GM19043 (cell line): ENCODE data around the gene HIP1R.
"Not testable (repeated sequence)": the region's sequence is repeated elsewhere in the genome, so short reads cannot be mapped to it uniquely, and the experiment has no call there.

ENCODE experiments used
- ATAC-seq: cut with Tn5 transposase; IDR thresholded peaks from one replicate; pipeline ENCODE4 v1.9.1; 2021; ENCODE audit warnings: low read depth; ENCODE audit not compliant: unreplicated experiment

Gene HIP1R

GRCh38 chr12:122889761-122890520, 54.7 kb downstream of the HIP1R start:
- no peak for ATAC-seq

- ATAC-seq = no peak
Observed at GRCh38 chr12:122891661-122892525, 56.6 kb downstream of the HIP1R start.

DNA sequence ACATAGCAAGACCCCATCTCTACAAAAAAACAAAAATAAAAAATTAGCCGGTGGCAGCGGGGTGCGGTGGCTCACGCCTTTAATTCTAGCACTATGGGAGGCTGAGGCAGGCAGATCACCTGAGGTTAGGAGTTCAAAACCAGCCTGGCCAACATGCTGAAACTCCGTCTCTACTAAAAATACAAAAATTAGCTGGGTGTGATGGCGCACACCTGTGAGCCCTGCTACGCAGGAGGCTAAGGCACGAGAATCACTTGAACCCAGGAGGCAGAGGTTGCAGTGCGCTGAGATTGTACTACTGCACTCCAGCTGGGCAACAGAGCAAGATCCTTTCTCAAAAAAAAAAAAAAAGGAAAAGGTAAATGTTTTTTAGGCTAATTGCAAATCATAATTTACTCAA, 57.5 kb downstream of the HIP1R start:
- not testable (repeated sequence) for ATAC-seq

DNA sequence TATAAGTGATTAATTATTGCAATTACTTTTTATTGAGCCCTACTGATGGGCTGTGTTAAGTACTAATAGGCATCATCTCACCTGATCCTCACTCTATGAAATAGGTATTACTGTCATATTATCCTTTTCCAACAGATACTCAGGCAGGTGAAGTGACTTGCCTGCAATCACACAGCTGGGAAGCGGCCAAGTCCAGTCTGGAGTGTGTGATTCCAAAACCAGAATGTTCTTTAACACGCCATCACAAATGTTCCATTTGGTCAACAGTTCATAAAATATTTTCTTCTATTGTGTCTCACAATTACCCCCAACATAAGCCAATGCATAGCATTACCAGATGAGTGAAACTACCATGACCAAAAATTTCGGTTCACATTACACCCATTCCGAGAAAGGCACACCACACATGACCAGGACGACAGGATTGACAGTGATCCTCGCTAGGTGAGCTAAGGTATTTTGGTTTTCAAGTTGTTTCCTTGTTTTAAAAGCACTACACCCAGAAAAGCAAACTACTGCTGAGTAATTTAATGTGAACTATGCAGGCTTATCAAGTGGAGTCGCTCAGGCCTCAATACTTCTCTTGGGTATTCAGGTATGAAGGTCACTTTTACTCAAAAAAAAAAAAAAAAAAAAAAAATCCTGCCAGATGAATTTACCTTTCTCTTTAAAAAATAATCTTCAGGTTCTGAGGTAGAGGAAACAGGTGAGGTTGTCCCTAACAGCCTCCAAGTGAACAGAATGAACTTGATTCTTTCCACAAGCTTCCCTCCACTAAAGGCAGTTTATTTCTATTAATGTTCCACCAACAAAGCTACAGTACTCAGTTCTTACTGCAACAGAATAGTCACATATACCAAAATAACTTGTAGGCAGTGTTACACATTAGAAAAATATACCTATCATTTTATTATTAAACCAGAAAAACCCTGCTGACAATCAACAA, 58.2 kb downstream of the HIP1R start:
- no peak for ATAC-seq

DNA sequence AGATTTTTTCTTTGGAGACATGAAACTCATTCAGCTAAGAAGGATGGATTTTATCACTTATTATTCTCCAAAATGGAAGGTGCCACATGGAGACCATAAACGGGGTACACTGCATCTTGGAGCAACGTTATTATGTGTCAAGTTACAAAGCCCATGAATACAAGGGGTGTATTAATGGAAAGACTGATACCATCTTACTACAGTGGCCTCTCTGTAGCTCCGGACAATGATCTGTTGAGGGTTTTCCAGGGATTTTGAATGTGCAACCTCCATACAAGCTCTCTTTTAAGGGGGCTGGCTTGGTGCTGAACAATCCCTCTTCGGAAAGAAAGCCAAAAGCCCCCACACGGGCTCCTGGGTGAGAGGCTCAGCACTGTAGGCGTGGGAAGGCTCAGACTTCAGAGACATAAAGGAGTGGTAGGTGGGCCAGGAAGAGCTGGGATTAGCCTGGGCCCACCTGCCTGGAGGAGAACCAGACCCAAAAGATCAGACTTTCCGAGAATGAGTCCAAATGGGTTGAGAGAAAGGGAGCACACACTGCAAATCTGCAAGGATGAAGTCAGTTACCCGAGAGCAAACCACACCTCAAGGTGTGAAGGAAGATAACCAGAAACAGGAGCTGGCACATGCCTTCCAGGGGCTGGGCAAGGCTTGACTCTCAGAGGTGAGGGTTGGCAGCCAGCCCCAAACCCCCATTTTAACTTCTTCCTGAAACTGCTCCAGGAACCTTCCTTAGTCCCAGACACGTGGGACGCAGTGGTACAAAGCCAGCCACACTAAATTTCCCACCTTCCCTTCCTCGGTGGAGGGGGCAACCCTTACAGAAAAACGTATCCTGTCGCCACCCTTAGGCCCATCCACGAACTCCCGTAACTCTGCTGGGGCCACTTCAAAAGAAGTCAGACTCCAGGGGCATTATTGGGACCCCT, 59.2 kb downstream of the HIP1R start:
- no peak for ATAC-seq

DNA sequence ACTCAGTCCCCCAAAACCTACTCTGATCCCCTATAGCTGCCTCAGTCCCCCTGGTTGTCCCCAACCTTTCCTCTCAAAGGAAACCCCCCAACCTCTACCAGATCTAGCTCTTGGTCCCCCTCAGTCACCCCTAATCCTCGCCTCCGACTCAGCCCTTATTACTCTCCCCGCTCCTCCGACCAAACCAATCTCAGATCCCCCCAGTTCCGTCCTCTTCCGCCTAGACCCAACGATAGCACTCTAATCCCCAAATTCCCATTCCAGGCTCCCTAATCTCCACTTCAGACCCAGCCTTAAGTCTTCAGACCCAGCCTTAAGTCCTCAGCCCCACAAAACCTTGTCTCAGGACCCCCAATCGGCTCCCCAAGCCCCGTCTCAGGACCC, 60.1 kb downstream of the HIP1R start:
- ATAC-seq = no peak

DNA sequence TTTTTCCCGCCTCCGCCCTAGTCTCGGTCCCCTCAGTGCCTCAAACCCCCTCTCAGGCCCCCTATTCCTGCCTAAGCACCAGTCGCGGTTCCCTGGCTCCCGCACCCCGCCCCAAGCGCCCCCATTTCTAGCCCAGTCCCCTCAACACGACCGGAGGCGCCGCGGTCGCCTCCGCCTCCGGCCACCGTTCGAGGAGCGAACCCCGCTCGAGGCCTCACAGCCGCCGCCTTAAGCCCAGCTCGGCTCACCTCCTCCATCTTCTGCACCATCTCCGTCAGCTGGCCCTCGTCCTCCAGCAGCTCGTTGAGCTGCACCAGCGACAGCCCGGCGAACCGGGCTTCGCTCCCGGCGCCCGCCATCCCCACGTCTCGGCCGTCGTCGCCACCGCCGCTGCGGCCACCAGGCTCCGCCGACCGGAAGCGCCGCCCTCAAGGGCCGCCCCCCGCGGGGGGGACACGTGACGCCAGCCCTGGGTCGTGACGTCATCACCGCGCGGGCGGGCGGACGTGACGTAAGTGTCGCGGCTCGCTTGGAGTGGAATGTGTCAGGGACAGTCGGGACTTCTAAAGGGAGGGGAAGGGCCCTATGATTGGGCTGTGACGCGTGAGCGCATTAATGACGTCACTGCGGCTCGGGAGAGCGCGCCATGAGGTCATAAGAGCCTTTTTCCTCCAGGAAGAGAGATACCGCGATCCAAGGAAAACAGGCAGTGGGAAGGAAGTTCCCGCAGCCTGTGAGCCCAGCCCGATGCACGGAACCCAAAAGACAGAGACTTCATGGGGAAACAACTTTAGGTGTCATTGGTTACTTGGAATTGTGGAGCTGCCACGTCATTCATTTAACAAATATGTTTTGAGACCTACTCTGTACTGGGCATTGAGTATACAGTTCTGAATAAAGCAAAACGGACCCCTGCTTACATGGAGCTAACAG, 60.7 kb downstream of the HIP1R start, which contains the start of gene VPS37B:
Gene VPS37B, minus strand, starts transcription at position 421 of the 933 bp plus-strand sequence. Its CDS starts 62 bp downstream, at position 359.
- ATAC-seq = no peak

DNA sequence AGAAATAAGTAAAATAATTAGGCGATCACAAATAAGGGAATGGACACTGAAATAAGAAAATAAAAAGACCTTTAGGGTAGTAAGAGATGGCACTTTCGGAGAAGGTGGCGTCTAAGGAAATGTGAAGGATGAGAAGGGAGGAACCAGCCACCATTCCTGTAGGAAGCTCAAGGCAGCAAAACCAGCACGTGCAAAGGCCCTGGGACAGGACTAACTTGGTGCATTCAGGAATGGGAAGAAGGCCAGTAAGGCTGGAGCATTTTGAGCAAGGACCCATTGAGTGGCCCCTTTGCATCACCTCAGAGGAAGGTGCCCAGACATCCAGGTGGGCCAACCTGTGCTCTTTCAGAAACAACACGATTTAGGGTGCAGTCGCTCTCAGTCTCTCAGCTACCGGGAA, 61.4 kb downstream of the HIP1R start:
- ATAC-seq = no peak

GRCh38 chr12:122899887-122900286, 64.6 kb downstream of the HIP1R start:
- no peak for ATAC-seq

DNA sequence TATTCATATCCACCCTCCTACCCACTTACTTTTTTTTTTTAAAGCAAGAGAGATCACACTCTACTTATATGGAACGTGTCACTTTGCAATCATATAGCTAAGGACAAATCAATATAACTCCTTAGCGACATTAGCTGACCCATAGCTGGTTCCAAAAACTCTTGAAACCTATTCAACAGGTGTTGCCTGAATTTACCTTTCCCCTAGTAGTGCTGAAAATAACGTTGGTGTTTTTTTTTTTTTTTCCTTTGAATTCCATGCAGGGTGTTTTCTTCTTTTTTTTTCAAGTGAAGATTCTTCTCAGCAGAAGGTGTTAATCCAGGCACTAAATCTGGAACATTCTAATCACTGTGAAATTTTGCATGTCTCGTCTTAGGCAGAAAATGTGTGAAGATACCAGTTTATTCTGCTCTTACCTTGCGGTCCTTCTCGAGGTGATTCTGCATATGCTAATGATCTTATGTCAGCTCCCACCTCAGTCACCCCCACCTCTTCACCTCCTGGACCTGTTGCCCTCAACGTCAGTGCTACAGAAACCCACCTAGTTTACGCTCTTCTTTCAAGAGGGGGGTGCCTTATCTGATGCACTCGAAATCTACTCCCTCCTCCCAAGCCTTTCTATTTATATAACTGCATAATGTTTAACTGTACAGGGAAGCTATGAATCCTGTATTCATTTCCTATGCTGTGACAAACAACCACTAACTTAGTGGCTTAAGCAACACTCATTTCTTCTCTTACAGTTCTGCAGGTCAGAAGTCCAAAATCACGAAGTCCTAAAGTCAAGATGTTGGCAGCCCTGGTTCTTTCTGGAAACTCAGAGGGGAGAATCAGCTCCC, 67.8 kb downstream of the HIP1R start:
- no peak for ATAC-seq

GRCh38 chr12:122903693-122904034, 68.4 kb downstream of the HIP1R start:
- no peak for ATAC-seq

DNA sequence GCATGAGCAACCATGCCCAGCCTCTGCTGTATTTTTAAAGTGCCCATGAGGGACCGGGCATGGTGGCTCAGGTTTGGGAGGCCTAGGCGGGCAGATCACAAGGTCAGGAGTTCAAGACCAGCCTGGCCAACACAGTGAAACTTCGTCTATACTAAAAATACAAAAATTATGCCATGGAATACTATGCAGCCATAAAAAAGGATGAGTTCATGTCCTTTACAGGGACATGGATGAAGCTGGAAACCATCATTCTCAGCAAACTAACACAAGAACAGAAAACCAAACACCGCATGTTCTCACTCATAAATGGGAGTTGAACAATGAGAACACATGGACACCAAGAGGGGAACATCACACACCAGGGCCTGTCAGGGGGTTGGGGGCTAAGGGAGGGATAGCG, 70.0 kb downstream of the HIP1R start:
- not testable (repeated sequence) for ATAC-seq

GRCh38 chr12:122908915-122909314, 73.7 kb downstream of the HIP1R start:
- no peak for ATAC-seq

GRCh38 chr12:122909442-122910288, 74.4 kb downstream of the HIP1R start:
- no peak for ATAC-seq
